Omental fat pad (tissue), 4 donors: ENCODE measurements around the gene LRPAP1. TPM values are rescaled to one million over a fixed set of nuclear protein-coding genes. Genes with fewer than 3 reads are reported as not detected.

Experiments
- ATAC-seq: fragments of 150-250 bp; one replicate; pipeline ENCODE4 v1.9.1; 2016; ENCODE audit warnings: mild to moderate bottlenecking, moderate library complexity; ENCODE audit not compliant: low FRiP score
- DNase-seq: peaks from one replicate; pipeline ENCODE4 v3.0.0-alpha.2; 2019; ENCODE audit warnings: low spot score
- CTCF ChIP-seq, 3 donors: fragments of 450-650 bp; IDR thresholded peaks; one replicate each; pipeline ENCODE4 v1.5.1; 2016 to 2017; ENCODE audit warnings: antibody characterized with exemption in 3 of 3, mild to moderate bottlenecking in 3 of 3, moderate library complexity in 2 of 3
- total RNA-seq, 4 donors: library from RNA; depleted of rRNA; stranded (reverse); fragments of >200 nt; gene quantifications; one replicate each; pipeline ENCODE4 v1.1.0, GENCODE V29; 2016

Gene LRPAP1
- total RNA-seq, 4 donors from 2014 or later = 119 to 141 (median 127) TPM

- DNase-seq (no peak), ATAC-seq (no peak)
- no peak for TF ChIP-seq CTCF (IDR thresholded peaks at IDR 0.05)
Measured at GRCh38 chr4:3497523-3498389, 34.5 kb downstream of the LRPAP1 start.

DNA sequence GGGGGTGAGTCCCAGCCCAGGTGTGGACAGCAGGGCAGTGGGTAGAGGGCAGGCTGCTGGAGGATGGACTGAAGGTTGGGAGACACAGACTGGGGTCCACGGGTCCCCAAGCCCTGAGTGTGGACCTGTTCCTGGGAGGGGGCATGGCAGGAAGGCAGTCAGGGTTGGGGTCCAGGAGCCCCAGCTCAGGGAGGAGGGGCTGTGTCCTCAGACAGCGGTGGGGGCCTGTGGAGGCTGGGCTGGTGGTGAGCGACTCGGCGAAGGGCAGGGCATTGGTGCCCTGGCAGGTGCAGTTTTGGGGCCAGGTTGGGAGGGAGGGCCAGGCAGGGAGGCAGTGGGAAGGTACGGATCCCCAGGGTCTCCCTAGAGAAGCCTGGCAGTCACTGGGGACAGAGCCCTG, 35.1 kb downstream of the LRPAP1 start:
- ATAC-seq (no peak), DNase-seq (no peak)
- TF ChIP-seq CTCF (IDR thresholded peaks at IDR 0.05) = no peak

DNA sequence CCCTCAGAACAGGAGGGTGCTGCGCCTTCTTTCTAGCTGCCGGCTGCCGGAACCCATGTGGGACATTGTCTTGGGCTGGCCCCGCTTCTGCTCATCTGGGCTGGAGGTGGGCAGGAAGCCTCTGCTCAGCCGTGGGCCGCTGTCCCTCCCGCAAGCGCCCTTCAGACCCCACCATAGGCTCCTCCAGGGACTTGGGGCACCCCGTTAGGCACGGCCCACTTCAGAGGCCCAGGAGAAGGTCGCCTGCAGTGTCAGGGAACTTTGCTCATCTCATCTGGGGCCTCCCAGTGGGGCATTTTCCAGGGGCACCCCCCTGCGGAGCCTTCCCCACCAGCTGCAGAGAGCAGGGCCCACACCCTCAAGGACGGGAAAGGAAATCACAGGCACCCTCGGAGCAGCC, 36.2 kb downstream of the LRPAP1 start:
- ATAC-seq (no peak), DNase-seq (no peak)
- TF ChIP-seq CTCF (IDR thresholded peaks at IDR 0.05) = no peak

GRCh38 chr4:3495204-3495975, 36.8 kb downstream of the LRPAP1 start:
- no peak for DNase-seq
- no peak for TF ChIP-seq CTCF (IDR thresholded peaks at IDR 0.05)
- ATAC-seq = no peak

DNA sequence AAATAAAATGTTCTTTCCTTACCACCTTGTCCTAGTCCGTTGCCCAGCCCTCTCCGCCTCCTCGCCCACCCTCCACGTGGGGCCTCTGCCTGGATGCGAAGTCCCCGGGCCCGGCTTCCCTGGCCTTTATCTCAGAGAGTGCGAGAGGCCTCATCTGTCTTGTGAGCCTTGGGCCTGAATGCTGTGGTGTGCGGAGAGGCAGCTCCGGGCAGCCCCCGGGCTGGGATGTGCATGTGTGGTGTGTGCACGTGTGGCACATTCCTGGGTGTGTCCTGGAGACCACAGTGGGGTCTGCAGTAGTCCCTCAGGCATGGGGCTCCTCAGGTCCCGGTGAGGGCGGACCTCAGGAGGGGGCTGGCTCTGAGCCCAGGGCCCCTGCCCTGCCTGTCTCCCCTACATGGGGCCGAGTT, 37.8 kb downstream of the LRPAP1 start:
- no peak for TF ChIP-seq CTCF (IDR thresholded peaks at IDR 0.05)
- DNase-seq = no peak
- no peak for ATAC-seq

DNA sequence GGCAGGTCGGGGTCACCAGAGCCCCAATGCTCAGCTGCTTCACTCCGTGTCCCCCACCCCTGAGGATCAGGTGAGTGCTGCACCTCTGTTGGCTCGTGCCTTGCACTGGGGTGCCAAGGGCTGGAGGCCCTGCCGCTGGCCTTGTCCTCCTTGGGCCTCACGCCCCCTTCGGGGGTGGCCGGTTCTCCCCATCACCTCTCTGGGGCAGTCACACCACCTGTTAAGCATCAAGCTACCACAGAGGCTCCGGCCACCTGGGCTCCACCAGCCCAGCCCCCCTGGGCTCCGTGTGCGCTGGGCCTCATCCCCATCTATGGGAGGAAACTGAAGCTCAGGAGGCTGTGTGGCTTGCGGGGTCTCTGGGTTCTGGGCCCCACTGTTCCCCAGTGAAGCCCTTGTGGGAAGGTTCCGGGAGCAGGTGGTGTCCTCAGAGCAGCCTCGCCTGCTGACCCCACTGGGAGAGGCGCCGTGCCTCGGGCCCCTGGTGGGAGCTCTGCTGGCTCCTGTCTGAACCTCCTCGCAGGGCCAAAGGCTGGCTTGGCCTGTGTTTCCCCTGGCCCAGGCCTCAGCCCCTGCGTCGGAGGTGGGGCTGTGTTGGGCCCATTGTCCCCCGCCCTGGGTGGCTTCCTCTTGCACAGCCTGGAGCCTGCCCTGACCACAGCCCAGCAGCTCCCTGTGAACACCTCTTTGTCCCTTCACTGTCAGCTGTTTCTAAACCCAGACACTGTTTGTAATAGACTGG, 38.3 kb downstream of the LRPAP1 start:
- TF ChIP-seq CTCF (IDR thresholded peaks at IDR 0.05) = no peak
- ATAC-seq (no peak), DNase-seq (no peak)
